A673 (cell line): ENCODE measurements around the gene TOP2B.

ENCODE experiments used
- CTCF ChIP-seq: fragments of 300-800, 200-600 bp; sonication (generic); conservative IDR thresholded peaks from 2 replicates; pipeline ENCODE4 v1.5.1; 2017; ENCODE audit warnings: low read depth, mild to moderate bottlenecking, antibody characterized with exemption, low read length, moderate library complexity, mixed read lengths
- EZH2 ChIP-seq: fragments of 200-600 bp; sonication (generic); IDR thresholded peaks from 2 replicates; pipeline ENCODE4 v1.6.1; 2017; ENCODE audit warnings: borderline replicate concordance, low read depth, mild to moderate bottlenecking, mixed read lengths, antibody characterized with exemption, low read length; ENCODE audit not compliant: poor library complexity, severe bottlenecking

GRCh38 chr3:25664812-25665314, at the start of gene TOP2B:
- TF ChIP-seq CTCF (no peak), EZH2 (no peak)
